HG03064 (cell line): Measurements from ENCODE around the gene PPP1R3G.
"Not testable (repeated sequence)": the region's sequence is repeated elsewhere in the genome, so short reads cannot be mapped to it uniquely, and the experiment has no call there.

Experiments
- ATAC-seq: cut with Tn5 transposase; IDR thresholded peaks from one replicate; pipeline ENCODE4 v1.9.1; 2021; ENCODE audit warnings: low read depth; ENCODE audit not compliant: unreplicated experiment

The PPP1R3G gene

GRCh38 chr6:5084781-5085647 lies at the start of gene PPP1R3G:
Gene PPP1R3G (plus strand): TSS chr6:5085341. CDS start chr6:5085486, 145 bp downstream.
- peak; percentile 52 for ATAC-seq

- no peak for ATAC-seq
Observed at GRCh38 chr6:5036269-5036668, 48.9 kb upstream of the PPP1R3G start.

GRCh38 chr6:5041955-5042354 lies 43.2 kb upstream of the PPP1R3G start:
- ATAC-seq: no peak

- no peak for ATAC-seq
Observed at GRCh38 chr6:5042436-5042835, 42.7 kb upstream of the PPP1R3G start.

- ATAC-seq: no peak
Observed at GRCh38 chr6:5044866-5045265, 40.3 kb upstream of the PPP1R3G start.

GRCh38 chr6:5045416-5045815 lies 39.7 kb upstream of the PPP1R3G start:
- no peak for ATAC-seq

GRCh38 chr6:5046430-5046829 lies 38.7 kb upstream of the PPP1R3G start:
- no peak for ATAC-seq

- ATAC-seq: no peak
Observed at GRCh38 chr6:5050009-5050408, 35.1 kb upstream of the PPP1R3G start.

GRCh38 chr6:5051394-5051793 lies 33.7 kb upstream of the PPP1R3G start:
- no peak for ATAC-seq

GRCh38 chr6:5053038-5053437 lies 32.1 kb upstream of the PPP1R3G start:
- ATAC-seq: no peak

- no peak for ATAC-seq
Observed at GRCh38 chr6:5053864-5054244, 31.3 kb upstream of the PPP1R3G start.

GRCh38 chr6:5054245-5054873 lies 30.8 kb upstream of the PPP1R3G start:
- ATAC-seq: no peak

GRCh38 chr6:5055118-5055517 lies 30.0 kb upstream of the PPP1R3G start:
- no peak for ATAC-seq

GRCh38 chr6:5058254-5058653 lies 26.9 kb upstream of the PPP1R3G start:
- no peak for ATAC-seq

GRCh38 chr6:5059036-5059896 lies 25.9 kb upstream of the PPP1R3G start:
- no peak for ATAC-seq

GRCh38 chr6:5060439-5060838 lies 24.7 kb upstream of the PPP1R3G start:
- not testable (repeated sequence) for ATAC-seq

- ATAC-seq: no peak
Observed at GRCh38 chr6:5061152-5061551, 24.0 kb upstream of the PPP1R3G start.

GRCh38 chr6:5063617-5064016 lies 21.5 kb upstream of the PPP1R3G start:
- ATAC-seq: no peak

- no peak for ATAC-seq
Observed at GRCh38 chr6:5066456-5067093, 18.6 kb upstream of the PPP1R3G start.

- ATAC-seq: no peak
Observed at GRCh38 chr6:5067305-5067704, 17.8 kb upstream of the PPP1R3G start.
